Mesenchymal stem cell (in vitro differentiated cells and primary cell): ENCODE results near the gene MAP4.

Experiments
- DNase-seq: peaks from one replicate; pipeline ENCODE4 v3.0.0-alpha.2; 2013
- H2AFZ ChIP-seq: one replicate; pipeline ENCODE4 v1.6.1; 2013; ENCODE audit warnings: low read depth, mild to moderate bottlenecking, control low read depth, inconsistent platforms, low read length, moderate library complexity
- H2AK5ac ChIP-seq: 2 replicates; pipeline ENCODE4 v1.6.1; 2013; ENCODE audit warnings: low read length, moderate library complexity, mild to moderate bottlenecking, inconsistent platforms; ENCODE audit not compliant: severe bottlenecking
- H2BK120ac ChIP-seq: one replicate; pipeline ENCODE4 v1.6.1; 2013; ENCODE audit warnings: low read depth, mild to moderate bottlenecking, inconsistent platforms, low read length, moderate library complexity
- H2BK12ac ChIP-seq, 2 experiments: one replicate each; pipeline ENCODE4 v1.6.1; 2013; ENCODE audit warnings: inconsistent platforms in 2 of 2, low read length in 2 of 2, mild to moderate bottlenecking in 2 of 2, moderate library complexity in 2 of 2, control low read depth in 1 of 2
- H2BK15ac ChIP-seq: one replicate; pipeline ENCODE4 v1.6.1; 2013; ENCODE audit warnings: mild to moderate bottlenecking, low read depth, inconsistent platforms; ENCODE audit not compliant: poor library complexity, severe bottlenecking
- H2BK5ac ChIP-seq: 2 replicates; pipeline ENCODE4 v1.6.1; 2013; ENCODE audit warnings: low read depth, mild to moderate bottlenecking, low read length, control low read depth, inconsistent platforms; ENCODE audit not compliant: poor library complexity, severe bottlenecking
- H3K14ac ChIP-seq, 2 experiments: one replicate each; pipeline ENCODE4 v1.6.1; 2013; ENCODE audit warnings: inconsistent platforms in 2 of 2, low read length in 2 of 2, control low read depth in 1 of 2, mild to moderate bottlenecking in 1 of 2, moderate library complexity in 1 of 2
- H3K18ac ChIP-seq, 2 experiments: one replicate each; pipeline ENCODE4 v1.6.1; 2013; ENCODE audit warnings: inconsistent platforms in 2 of 2, low read length in 2 of 2, control low read depth in 1 of 2, low read depth in 1 of 2, mild to moderate bottlenecking in 1 of 2
- H3K23ac ChIP-seq, 2 experiments: one replicate each; pipeline ENCODE4 v1.6.1; 2013; ENCODE audit warnings: inconsistent platforms in 2 of 2, low read length in 2 of 2, mild to moderate bottlenecking in 2 of 2, moderate library complexity in 2 of 2, control low read depth in 1 of 2
- H3K27ac ChIP-seq: 2 replicates; pipeline ENCODE4 v1.5.1; 2013; ENCODE audit warnings: mild to moderate bottlenecking, moderate library complexity, low read length, control low read depth, inconsistent platforms; ENCODE audit not compliant: poor library complexity, severe bottlenecking
- H3K27me3 ChIP-seq, 2 experiments: 2 replicates each; pipeline versions ENCODE4 v1.6.1 to v1.7.0; 2013; ENCODE audit warnings: low read length in 2 of 2, mild to moderate bottlenecking in 2 of 2, moderate library complexity in 2 of 2, control low read depth in 1 of 2, inconsistent platforms in 1 of 2; ENCODE audit not compliant: control insufficient read depth in 1 of 2, insufficient read depth in 1 of 2
- H3K36me3 ChIP-seq, 2 experiments: 2 replicates each; pipeline versions ENCODE4 v1.6.1 to v1.7.0; 2013; ENCODE audit warnings: low read length in 2 of 2, control low read depth in 1 of 2, inconsistent platforms in 1 of 2, low read depth in 1 of 2, mild to moderate bottlenecking in 1 of 2; ENCODE audit not compliant: insufficient read depth in 2 of 2, control insufficient read depth in 1 of 2
- H3K4ac ChIP-seq, 2 experiments: one replicate each; pipeline ENCODE4 v1.6.1; 2013; ENCODE audit warnings: inconsistent platforms in 2 of 2, low read length in 2 of 2, mild to moderate bottlenecking in 2 of 2, moderate library complexity in 2 of 2, control low read depth in 1 of 2, low read depth in 1 of 2
- H3K4me1 ChIP-seq: 2 replicates; pipeline ENCODE4 v1.6.1; 2013; ENCODE audit warnings: low read depth, low read length, control low read depth; ENCODE audit not compliant: control insufficient read depth, insufficient read depth
- H3K4me2 ChIP-seq: 2 replicates; pipeline ENCODE4 v1.6.1; 2013; ENCODE audit warnings: low read length, mild to moderate bottlenecking, inconsistent platforms; ENCODE audit not compliant: poor library complexity, severe bottlenecking
- H3K4me3 ChIP-seq, 2 experiments: 2 replicates each; pipeline versions ENCODE4 v1.5.1 to v1.7.0; 2013; ENCODE audit warnings: low read length in 2 of 2, mild to moderate bottlenecking in 2 of 2, control low read depth in 1 of 2, low read depth in 1 of 2; ENCODE audit not compliant: insufficient read depth in 1 of 2
- H3K79me1 ChIP-seq: replicated peaks from 2 replicates; pipeline ENCODE4 v1.6.1; 2013; ENCODE audit warnings: mild to moderate bottlenecking, control low read depth, low read length, inconsistent platforms; ENCODE audit not compliant: poor library complexity, severe bottlenecking
- H3K9ac ChIP-seq: 2 replicates; pipeline ENCODE4 v1.7.0; 2013; ENCODE audit warnings: mild to moderate bottlenecking, low read length, moderate library complexity
- H3K9me3 ChIP-seq: 2 replicates; pipeline ENCODE4 v1.7.0; 2013; ENCODE audit warnings: mild to moderate bottlenecking, low read length; ENCODE audit not compliant: control insufficient read depth
- H4K8ac ChIP-seq: one replicate; pipeline ENCODE4 v1.6.1; 2013; ENCODE audit warnings: inconsistent platforms, mild to moderate bottlenecking, low read length, moderate library complexity
- H4K91ac ChIP-seq: one replicate; pipeline ENCODE4 v1.6.1; 2013; ENCODE audit warnings: mild to moderate bottlenecking, low read length, inconsistent platforms
- WGBS: methylation state at CpG from one replicate; pipeline ENCODE4 v1.1.7; 2013; ENCODE audit warnings: mixed read lengths; 5-methylcytosine and 5-hydroxymethylcytosine counted together

The MAP4 gene

GRCh38 chr3:47961036-47961435 is 55.2 kb downstream of the MAP4 start:
- Histone ChIP-seq H2BK12ac (no peak overlapping the region), H3K36me3 (peaks cover 2 to 6% of the 10 kb centered on the region in 2 experiments), H3K4me1 (peaks cover 6% of the 10 kb centered on the region), H2AK5ac (no peak overlapping the region), H3K9ac (no peak overlapping the region), H4K91ac (no peak overlapping the region), H3K27me3 (no peaks in the 10 kb centered on the region), H3K4me3 (no peak overlapping the region), H2BK5ac (no peak overlapping the region), H3K27ac (no peak overlapping the region), H2BK120ac (no peak overlapping the region), H2AFZ (no peak overlapping the region), H3K9me3 (no peaks in the 10 kb centered on the region), H3K18ac (no peak overlapping the region), H4K8ac (no peak overlapping the region), H3K14ac (no peak overlapping the region), H3K4ac (no peak overlapping the region), H3K79me1 (peaks cover 14% of the 10 kb centered on the region), H2BK15ac (no peak overlapping the region), H3K23ac (no peak overlapping the region), H3K4me2 (no peak overlapping the region)
- WGBS: 100% methylated on average over 1 of the region's 1 CpG
- DNase-seq: no peak

DNA sequence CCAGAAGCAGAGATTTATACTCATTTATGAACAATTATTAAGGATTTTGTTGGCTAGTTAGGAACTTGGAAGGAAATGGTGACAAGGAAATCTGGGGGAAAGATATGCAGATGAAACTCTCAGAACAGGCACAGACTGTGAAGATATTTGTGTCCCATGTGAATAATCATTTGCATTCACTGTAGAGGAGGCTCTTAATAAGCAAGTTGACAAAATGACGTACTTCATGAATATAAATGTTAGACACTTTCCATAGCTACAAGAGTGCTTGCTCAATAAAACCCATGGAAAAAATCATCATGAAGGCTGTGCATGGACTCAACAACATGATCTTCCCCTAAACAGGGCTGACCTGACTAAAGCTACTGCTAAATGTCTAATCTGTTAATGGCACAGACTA is 59.7 kb downstream of the MAP4 start:
- Histone ChIP-seq H4K91ac (no peak overlapping the region), H3K27me3 (no peaks in the 10 kb centered on the region), H2BK12ac (no peak overlapping the region), H3K18ac (no peak overlapping the region), H2BK120ac (no peak overlapping the region), H2AFZ (no peak overlapping the region), H3K27ac (no peak overlapping the region), H3K9ac (no peak overlapping the region), H2AK5ac (no peak overlapping the region), H2BK5ac (no peak overlapping the region), H3K4me2 (no peak overlapping the region), H3K4ac (no peak overlapping the region), H4K8ac (no peak overlapping the region), H3K36me3 (peaks cover 2 to 6% of the 10 kb centered on the region in 2 experiments), H3K79me1 (peaks cover 18% of the 10 kb centered on the region), H3K23ac (no peak overlapping the region), H3K14ac (no peak overlapping the region), H3K9me3 (no peaks in the 10 kb centered on the region), H2BK15ac (no peak overlapping the region), H3K4me3 (no peak overlapping the region), H3K4me1 (peaks cover 1% of the 10 kb centered on the region)
- WGBS: 100% methylated on average over 1 of the region's 1 CpG
- DNase-seq: no peak

- no peak overlapping the region for H3K18ac ChIP-seq
- H3K27ac ChIP-seq: no peak overlapping the region
- no peak overlapping the region for H3K4ac ChIP-seq
- no peak overlapping the region for H2BK15ac ChIP-seq
- H2AK5ac ChIP-seq: no peak overlapping the region
- H3K4me2 ChIP-seq: no peak overlapping the region
- 100% methylated on average over 1 of the region's 1 CpG for WGBS
- H4K91ac ChIP-seq: no peak overlapping the region
- H3K36me3 ChIP-seq: peaks cover 2 to 17% of the 10 kb centered on the region in 2 experiments
- H3K9me3 ChIP-seq: no peaks in the 10 kb centered on the region
- H3K79me1 ChIP-seq: peaks cover 19% of the 10 kb centered on the region
- H2AFZ ChIP-seq: no peak overlapping the region
- H2BK12ac ChIP-seq: no peak overlapping the region
- no peaks in the 10 kb centered on the region for H3K27me3 ChIP-seq
- H2BK5ac ChIP-seq: no peak overlapping the region
- H3K23ac ChIP-seq: no peak overlapping the region
- no peak overlapping the region for H3K14ac ChIP-seq
- H4K8ac ChIP-seq: no peak overlapping the region
- H3K4me3 ChIP-seq: no peak overlapping the region
- no peak overlapping the region for H3K9ac ChIP-seq
- no peak overlapping the region for H2BK120ac ChIP-seq
- peaks cover 6% of the 10 kb centered on the region for H3K4me1 ChIP-seq
- DNase-seq: no peak
Measured at GRCh38 chr3:47954567-47954966, 61.6 kb downstream of the MAP4 start.

- Histone ChIP-seq H4K91ac (no peak overlapping the region), H3K9ac (no peak overlapping the region), H3K4ac (no peak overlapping the region), H3K27me3 (no peaks in the 10 kb centered on the region), H3K36me3 (peaks cover 0 to 13% of the 10 kb centered on the region in 2 experiments), H3K4me1 (peaks cover 6% of the 10 kb centered on the region), H3K9me3 (no peaks in the 10 kb centered on the region), H3K18ac (no peak overlapping the region), H2BK5ac (no peak overlapping the region), H2BK120ac (no peak overlapping the region), H3K4me2 (peak overlapping the region; percentile 68), H2AK5ac (no peak overlapping the region), H3K14ac (no peak overlapping the region), H2BK12ac (no peak overlapping the region), H3K23ac (no peak overlapping the region), H2BK15ac (no peak overlapping the region), H3K4me3 (no peak overlapping the region), H2AFZ (no peak overlapping the region), H4K8ac (no peak overlapping the region), H3K27ac (peak overlapping the region; percentile 75), H3K79me1 (peaks cover 18% of the 10 kb centered on the region)
- no peak for DNase-seq
- WGBS: 98% methylated on average over 4 of the region's 5 CpGs
Measured at GRCh38 chr3:47950453-47951169, 65.6 kb downstream of the MAP4 start.
